Measurements from ENCODE around the gene GBP4.

GBP4 gene

GRCh38 chr1:89167590-89168230 is 31.0 kb downstream of the GBP4 start:
- ChIA-PET CTCF (no interaction called here), POLR2A (no interaction called here)
- no peak overlapping the region for H3K4me3 ChIP-seq (ENCODE audit: low read depth, low read length)
- no peak for TF ChIP-seq CTCF (IDR thresholded peaks at IDR 0.05; ENCODE audit: insufficient read depth, low read length, missing control alignments)
- no peak for DNase-seq (ENCODE audit: low read depth, low spot score)

- no peak for TF ChIP-seq CTCF (IDR thresholded peaks at IDR 0.05; ENCODE audit: insufficient read depth, low read length, missing control alignments)
- no peak overlapping the region for H3K4me3 ChIP-seq (ENCODE audit: low read depth, low read length)
- ChIA-PET CTCF (no interaction called here), POLR2A (no interaction called here)
- DNase-seq (ENCODE audit: low read depth, low spot score), result no peak
Measured at GRCh38 chr1:89166705-89167104, 32.0 kb downstream of the GBP4 start.

GRCh38 chr1:89165811-89166210 is 32.9 kb downstream of the GBP4 start:
- DNase-seq (ENCODE audit: low read depth, low spot score), result no peak
- ChIA-PET POLR2A (no interaction called here), CTCF (no interaction called here)

GRCh38 chr1:89151047-89151446 is 47.7 kb downstream of the GBP4 start:
- ChIA-PET CTCF (no interaction called here), POLR2A (no interaction called here)
- no peak for DNase-seq (ENCODE audit: low read depth, low spot score)
- no peak for TF ChIP-seq CTCF (IDR thresholded peaks at IDR 0.05; ENCODE audit: insufficient read depth, low read length, missing control alignments)
- no peak overlapping the region for H3K4me3 ChIP-seq (ENCODE audit: low read depth, low read length)

More at GRCh38 chr1:89165811-89166210, 32.9 kb downstream of the GBP4 start:
- TF ChIP-seq CTCF (IDR thresholded peaks at IDR 0.05; ENCODE audit: insufficient read depth, low read length, missing control alignments), result no peak
- no peak overlapping the region for H3K4me3 ChIP-seq (ENCODE audit: low read depth, low read length)

GRCh38 chr1:89149976-89150375 is 48.8 kb downstream of the GBP4 start:
- TF ChIP-seq CTCF (IDR thresholded peaks at IDR 0.05; ENCODE audit: insufficient read depth, low read length, missing control alignments), result no peak
- ChIA-PET POLR2A (no interaction called here), CTCF (interaction anchor here (1.0 to 3.2 kb wide), 4 partner anchors 65 to 151 kb away, joined by 3 to 23 read pairs (median 12); no protein-coding TSS in a partner anchor)
- no peak for DNase-seq (ENCODE audit: low read depth, low spot score)
- no peak overlapping the region for H3K4me3 ChIP-seq (ENCODE audit: low read depth, low read length)

GRCh38 chr1:89149229-89149628 is 49.5 kb downstream of the GBP4 start:
- no peak for DNase-seq (ENCODE audit: low read depth, low spot score)

More at GRCh38 chr1:89149229-89149628, 49.5 kb downstream of the GBP4 start:
- POLR2A ChIA-PET, result no interaction called here
- CTCF ChIA-PET, result interaction anchor here (0.7 to 3.2 kb wide), 10 partner anchors 17 to 210 kb away, joined by 3 to 23 read pairs (median 4); no protein-coding TSS in a partner anchor
- peak; percentile 66 for TF ChIP-seq CTCF (IDR thresholded peaks at IDR 0.05; ENCODE audit: insufficient read depth, low read length, missing control alignments)
- no peak overlapping the region for H3K4me3 ChIP-seq (ENCODE audit: low read depth, low read length)

All from AG04449 (cell line).